ENCODE results near the gene PPP2R2D. TPM values are rescaled to one million over a fixed set of nuclear protein-coding genes. Genes with fewer than 3 reads are reported as not detected.

PPP2R2D gene
- total RNA-seq, 1 donor: 24.2 TPM

DNA sequence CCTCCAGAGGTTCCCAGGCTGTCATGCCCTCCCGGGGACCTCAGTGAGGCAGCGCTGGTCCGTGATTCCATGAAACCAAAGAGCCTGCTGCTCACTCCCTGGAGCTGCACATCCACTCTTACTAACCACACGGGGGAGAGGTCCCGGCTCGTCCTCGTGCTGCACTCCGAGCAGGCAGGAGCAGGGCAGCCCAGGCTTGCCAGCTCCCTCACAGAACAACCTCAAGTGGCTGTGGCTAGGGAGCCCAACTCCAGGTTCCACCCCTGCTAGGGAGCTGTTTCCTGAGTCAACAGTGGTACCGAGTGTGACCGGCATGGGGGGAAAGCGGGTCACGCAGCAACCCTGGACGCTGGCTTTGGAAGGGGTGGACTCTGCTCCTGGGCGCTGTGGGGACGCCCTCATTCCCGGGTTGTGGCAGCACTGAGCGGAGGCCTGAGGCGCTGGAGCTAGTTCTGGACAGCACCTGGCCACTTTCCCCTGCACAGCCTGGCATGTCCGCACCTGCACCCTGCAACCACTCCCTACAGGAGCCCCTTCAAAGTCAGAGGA, 27.9 kb upstream of the PPP2R2D start:
- DNase-seq (ENCODE audit: low read depth): no peak
- no peak overlapping the region for H3K4me3 ChIP-seq (ENCODE audit: low read depth, low read length)
- no peak for TF ChIP-seq CTCF (IDR thresholded peaks at IDR 0.05; ENCODE audit: insufficient read depth, low read length)

GRCh38 chr10:131874991-131875451, 25.8 kb upstream of the PPP2R2D start:
- H3K4me3 ChIP-seq (ENCODE audit: low read depth, low read length): no peak overlapping the region
- peak; percentile 74 for TF ChIP-seq CTCF (IDR thresholded peaks at IDR 0.05; ENCODE audit: insufficient read depth, low read length)
- peak; percentile 72 for DNase-seq (ENCODE audit: low read depth)

DNA sequence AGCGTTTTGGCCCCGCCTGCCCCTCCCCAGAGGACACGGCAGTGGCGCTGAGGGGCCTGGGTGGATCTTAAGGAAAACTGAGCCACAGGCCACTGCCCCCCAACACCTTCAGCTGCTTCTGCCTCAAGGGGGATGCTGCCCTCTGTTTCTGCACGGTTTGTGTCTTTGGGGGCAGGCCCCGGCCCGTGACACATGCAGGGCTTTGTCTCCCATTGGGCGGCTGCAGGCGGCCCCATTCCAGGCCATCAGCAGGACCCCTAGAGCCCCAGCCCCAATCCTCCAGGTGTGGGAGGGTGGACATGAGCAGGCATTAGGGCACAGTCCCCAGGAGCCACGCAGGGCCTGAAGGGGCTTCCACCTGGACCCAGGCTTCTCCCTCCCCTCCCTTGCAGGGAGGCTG, 25.3 kb upstream of the PPP2R2D start:
- no peak for TF ChIP-seq CTCF (IDR thresholded peaks at IDR 0.05; ENCODE audit: insufficient read depth, low read length)
- no peak overlapping the region for H3K4me3 ChIP-seq (ENCODE audit: low read depth, low read length)
- no peak for DNase-seq (ENCODE audit: low read depth)

GRCh38 chr10:131876017-131876416, 24.8 kb upstream of the PPP2R2D start:
- TF ChIP-seq CTCF (IDR thresholded peaks at IDR 0.05; ENCODE audit: insufficient read depth, low read length): no peak
- DNase-seq (ENCODE audit: low read depth): no peak

DNA sequence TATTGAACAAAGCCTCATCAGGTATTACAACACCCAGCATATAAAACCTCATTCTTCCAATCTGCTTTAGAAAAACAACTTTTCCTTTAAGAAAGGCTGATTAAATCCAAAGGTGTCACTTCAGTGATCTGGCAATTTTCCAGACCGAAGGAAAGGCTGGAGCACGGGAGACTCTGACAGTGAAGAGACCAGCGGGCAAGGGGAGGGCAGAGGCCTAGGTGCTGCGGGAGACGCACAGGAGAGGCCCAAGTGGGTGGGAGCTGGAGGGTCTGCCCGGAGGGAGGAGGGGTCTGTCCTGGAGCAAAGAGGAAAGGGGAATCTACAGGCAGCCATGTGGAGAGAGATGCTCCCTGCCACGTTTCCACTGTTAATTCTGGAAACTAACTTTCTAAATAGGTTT, 24.3 kb upstream of the PPP2R2D start:
- DNase-seq (ENCODE audit: low read depth): no peak
- H3K4me3 ChIP-seq (ENCODE audit: low read depth, low read length): no peak overlapping the region
- no peak for TF ChIP-seq CTCF (IDR thresholded peaks at IDR 0.05; ENCODE audit: insufficient read depth, low read length)

More at GRCh38 chr10:131876017-131876416, 24.8 kb upstream of the PPP2R2D start:
- H3K4me3 ChIP-seq (ENCODE audit: low read depth, low read length): no peak overlapping the region

- no peak overlapping the region for H3K4me3 ChIP-seq (ENCODE audit: low read depth, low read length)
- no peak for DNase-seq (ENCODE audit: low read depth)
- TF ChIP-seq CTCF (IDR thresholded peaks at IDR 0.05; ENCODE audit: insufficient read depth, low read length): no peak
Measured at GRCh38 chr10:131880016-131880590, 20.7 kb upstream of the PPP2R2D start.

Measured in fibroblast of the aortic adventitia (primary cell).